GM12891 (cell line): Measurements from ENCODE around the gene U2AF1L4.

ENCODE experiments used
- DNase-seq: peaks from one replicate; pipeline ENCODE4 v3.0.0; 2011; ENCODE audit warnings: low spot score; ENCODE audit not compliant: insufficient read length
- FAIRE-seq: peaks from 2 replicates; lab custom pipeline; 2011; peaks lifted over from hg19 to GRCh38; lab: Jason Lieb, UNC
- PAX5 ChIP-seq: IDR thresholded peaks from 2 replicates; pipeline ENCODE4 v1.6.1; 2011; ENCODE audit warnings: low read length, moderate library complexity, mild to moderate bottlenecking; ENCODE audit not compliant: insufficient read depth, severe bottlenecking
- POLR2A ChIP-seq: IDR thresholded peaks from 2 replicates; pipeline ENCODE4 v1.6.1; 2011; ENCODE audit warnings: low read depth, low read length, control low read depth
- POLR2AphosphoS5 ChIP-seq: IDR thresholded peaks from 2 replicates; pipeline ENCODE4 v1.6.1; 2011; ENCODE audit warnings: low read depth, low read length, control low read depth
- POU2F2 ChIP-seq: IDR thresholded peaks from 2 replicates; pipeline ENCODE4 v1.6.1; 2011; ENCODE audit warnings: low read depth, mild to moderate bottlenecking, control low read depth, low read length, moderate library complexity
- SPI1 ChIP-seq: IDR thresholded peaks from 2 replicates; pipeline ENCODE4 v1.6.1; 2011; ENCODE audit warnings: low read depth, low read length, control low read depth
- TAF1 ChIP-seq: IDR thresholded peaks from 2 replicates; pipeline ENCODE4 v1.6.1; 2011; ENCODE audit warnings: low read depth, low read length, control low read depth

Gene U2AF1L4

DNA sequence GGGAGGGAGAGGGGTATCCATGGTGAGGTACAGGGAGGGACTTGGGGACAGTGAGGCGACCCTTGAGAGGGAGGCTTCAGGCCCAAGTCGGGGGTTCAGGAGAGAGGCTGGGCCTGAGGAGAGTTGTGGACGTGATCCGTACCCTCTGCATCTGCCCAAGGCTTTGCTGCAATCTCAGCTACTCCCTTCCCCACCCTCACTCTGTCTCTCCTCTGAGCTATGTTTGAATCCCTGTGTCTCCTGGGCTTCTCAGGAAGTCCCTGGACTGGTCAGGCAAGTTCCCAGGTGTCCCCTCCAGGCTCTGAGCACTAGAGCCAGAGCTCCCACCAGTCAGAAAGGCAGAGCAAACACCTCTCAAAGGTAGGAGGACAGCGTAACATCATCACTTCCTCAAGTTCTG lies 4.9 kb upstream of the U2AF1L4 start:
- TF ChIP-seq POU2F2, result no peak
- no peak for TF ChIP-seq POLR2AphosphoS5
- TF ChIP-seq PAX5, result no peak
- no peak for TF ChIP-seq POLR2A
- TF ChIP-seq TAF1, result no peak
- no peak for TF ChIP-seq SPI1
- FAIRE-seq (no peak), DNase-seq (no peak)

DNA sequence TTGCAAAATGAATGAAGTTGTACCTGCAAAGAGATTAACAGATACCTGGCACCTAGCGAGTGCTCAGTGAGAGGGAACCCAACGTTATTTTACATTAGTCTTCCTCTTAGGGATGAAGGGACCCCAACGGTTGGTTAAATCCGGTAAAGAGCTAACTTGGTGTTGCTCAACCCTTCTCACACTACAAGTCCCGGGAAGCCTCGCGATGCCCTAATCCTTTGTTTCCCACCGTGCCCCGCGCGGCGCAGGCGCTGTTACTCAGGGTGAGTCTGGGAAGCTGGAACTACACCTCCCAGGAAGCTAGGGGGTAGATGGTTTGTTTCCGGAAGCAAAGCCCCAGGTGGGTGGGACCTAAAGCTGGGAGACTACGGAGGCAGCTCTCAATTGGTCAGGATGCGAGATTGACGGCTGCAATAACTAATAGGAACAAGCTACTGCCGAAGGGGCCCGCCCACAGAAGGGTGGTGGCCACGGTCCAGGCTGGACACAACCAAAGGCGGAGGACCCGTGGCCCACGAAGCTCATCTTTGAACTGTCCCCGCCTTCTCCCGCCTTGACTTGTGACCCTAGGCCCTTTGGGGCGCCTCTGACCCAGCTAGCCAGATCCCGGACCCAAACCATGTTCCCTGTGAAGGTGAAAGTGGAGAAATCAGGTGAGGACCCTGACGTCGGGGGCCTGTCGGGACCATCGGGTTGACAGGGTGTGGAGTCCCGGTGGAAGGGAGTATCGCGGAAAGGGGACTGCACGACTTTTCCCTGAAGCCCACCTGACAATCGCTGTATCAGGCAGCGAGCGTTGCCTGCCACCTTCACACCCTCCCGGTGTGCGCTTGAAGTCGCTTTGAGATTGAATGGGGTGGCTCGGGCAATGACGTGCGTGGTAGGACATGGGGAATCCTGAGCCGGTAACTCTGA lies 3.1 kb upstream of the U2AF1L4 start, which contains the start of gene LIN37:
TSS of gene LIN37 (plus strand) at position 471 of the 915 bp plus-strand sequence. CDS start at position 620, 149 bp downstream.
- FAIRE-seq (peak; percentile 98), DNase-seq (peak; percentile 84)
- TF ChIP-seq TAF1 (no peak), POU2F2 (peak; percentile 55; the same call in 1 of the 2 replicates), SPI1 (no peak), POLR2AphosphoS5 (0 out of 2 replicates have a peak, but pooled peaks have one; percentile 31), POLR2A (peak; percentile 26; the same call in 1 of the 2 replicates)

- FAIRE-seq (no peak), DNase-seq (no peak)
- TF ChIP-seq POLR2A (no peak), TAF1 (no peak), SPI1 (no peak), POU2F2 (no peak), POLR2AphosphoS5 (no peak), PAX5 (no peak)
Observed at GRCh38 chr19:35746531-35746930, 1.3 kb upstream of the U2AF1L4 start.

DNA sequence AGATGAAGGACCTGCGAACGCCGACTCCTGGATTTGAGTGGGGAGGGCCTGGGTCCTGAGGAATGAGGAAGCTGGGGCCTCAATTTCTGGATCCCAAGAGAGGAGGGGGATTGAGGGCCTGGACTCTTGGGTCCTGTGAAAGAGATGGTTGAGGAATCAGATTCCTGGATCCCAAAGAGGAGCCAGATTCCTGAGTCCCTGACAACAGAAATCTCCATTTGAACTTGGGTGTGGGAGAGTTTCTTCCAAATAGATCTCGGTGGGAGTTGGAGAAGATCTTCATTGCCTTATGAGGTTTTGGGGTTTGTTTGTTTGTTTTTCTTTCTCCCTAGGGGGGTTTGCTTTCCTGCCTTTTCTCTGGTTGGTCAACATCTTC lies 857 bp upstream of the U2AF1L4 start:
- no peak for TF ChIP-seq TAF1
- no peak for TF ChIP-seq POLR2AphosphoS5
- no peak for TF ChIP-seq POU2F2
- no peak for TF ChIP-seq POLR2A
- no peak for TF ChIP-seq SPI1
- TF ChIP-seq PAX5, result no peak
- FAIRE-seq (no peak), DNase-seq (no peak)

DNA sequence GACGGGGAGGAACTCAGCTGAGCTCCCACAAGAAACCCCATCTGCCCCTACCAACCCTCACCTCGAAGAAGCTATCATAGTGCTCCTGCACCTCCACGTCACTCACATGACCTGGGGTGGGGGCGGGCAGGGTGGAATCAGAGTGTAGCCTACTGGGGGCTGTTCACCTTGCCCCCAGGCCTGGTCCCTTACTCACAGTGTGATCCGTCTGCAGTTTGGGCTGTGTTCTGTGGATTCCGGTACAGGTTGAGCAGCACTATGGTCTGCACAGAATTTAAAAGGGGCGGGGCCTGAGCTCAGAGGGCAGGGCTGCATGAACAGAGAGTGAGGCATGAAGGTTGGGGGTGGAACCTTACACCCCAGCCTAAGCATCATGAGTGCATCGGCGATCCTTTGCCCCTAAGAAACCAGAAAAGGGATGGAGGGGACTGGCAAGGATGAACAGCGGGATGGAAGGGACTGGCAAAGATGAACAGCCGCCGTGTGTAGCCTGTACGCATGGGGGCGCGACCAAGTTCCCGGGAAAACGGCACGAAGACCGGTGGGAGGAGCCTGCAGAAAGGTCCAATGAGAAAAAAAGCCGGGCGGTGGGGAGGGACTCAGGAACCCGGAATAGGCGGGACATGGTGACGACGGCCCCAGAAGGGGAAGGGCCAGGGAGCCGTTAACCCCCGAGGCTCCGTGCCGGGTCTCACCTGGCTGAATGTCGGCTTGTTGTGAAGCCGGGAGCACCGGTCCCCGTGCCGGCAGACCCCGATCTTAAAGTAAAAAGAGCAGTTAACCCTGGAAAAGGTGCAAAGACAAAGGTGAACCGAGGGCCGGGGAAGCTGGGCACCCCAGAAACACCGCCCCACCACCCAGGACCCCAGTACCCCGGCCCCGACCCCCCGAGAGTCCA lies 539 bp downstream of the U2AF1L4 start:
- FAIRE-seq, result peak; percentile 87

GRCh38 chr19:35743640-35744429 lies 1.4 kb downstream of the U2AF1L4 start:
- no peak for FAIRE-seq
- DNase-seq, result no peak
- TF ChIP-seq POLR2AphosphoS5 (no peak), PAX5 (no peak), SPI1 (no peak), POLR2A (no peak), TAF1 (no peak), POU2F2 (no peak)

More for the DNA sequence above, 539 bp downstream of the U2AF1L4 start:
- peak; percentile 66 for DNase-seq
- peak; percentile 63; the same call in 1 of the 2 replicates for TF ChIP-seq POU2F2
- TF ChIP-seq POLR2A, result peak; percentile 75
- TF ChIP-seq PAX5, result no peak
- peak; percentile 47; the same call in 1 of the 2 replicates for TF ChIP-seq SPI1
- peak; percentile 87 for TF ChIP-seq POLR2AphosphoS5
- TF ChIP-seq TAF1, result peak; percentile 64; the same call in 1 of the 2 replicates

DNA sequence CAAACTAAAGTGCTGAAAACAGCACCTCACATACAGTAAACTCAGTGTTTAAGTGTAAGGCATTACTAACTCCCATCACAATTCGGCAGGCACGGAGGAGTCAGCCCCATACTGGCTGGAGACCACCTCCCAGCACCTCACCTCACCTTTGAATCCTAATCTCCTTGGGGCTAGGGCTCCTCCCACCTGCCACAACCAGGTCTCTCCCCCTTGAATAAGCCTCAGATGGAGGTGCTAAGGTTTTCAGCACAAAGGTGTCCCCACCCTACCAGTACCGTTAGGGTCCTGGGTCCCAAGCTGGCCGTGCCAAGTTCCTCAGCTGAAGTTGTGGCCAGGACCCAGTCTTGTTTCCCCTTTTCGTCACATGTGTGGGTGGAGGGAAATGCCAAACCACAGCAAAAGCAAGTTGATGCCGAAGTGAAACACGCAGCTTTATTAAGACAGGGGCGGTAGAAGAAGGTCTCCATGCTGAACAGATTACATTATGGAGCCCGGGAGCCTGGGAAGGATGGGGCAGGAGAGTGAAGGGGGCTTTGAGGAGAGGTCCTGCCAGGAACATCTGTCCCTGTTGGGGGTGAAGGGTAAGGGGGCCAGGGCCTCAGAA lies 3.0 kb downstream of the U2AF1L4 start, which contains the start of gene IGFLR1:
TSS of gene IGFLR1 (minus strand) at position 332 of the 604 bp plus-strand sequence. CDS start 1,272 bp downstream, outside the sequence.
- FAIRE-seq, result peak; percentile 75
- peak; percentile 49 for DNase-seq
- TF ChIP-seq SPI1, result peak; percentile 78
- TF ChIP-seq POLR2AphosphoS5, result peak; percentile 97
- TF ChIP-seq PAX5, result no peak
- TF ChIP-seq POU2F2, result peak; percentile 86
- TF ChIP-seq TAF1, result peak; percentile 86
- TF ChIP-seq POLR2A, result peak; percentile 96
